Choroid plexus epithelial cell (primary cell): Measurements from ENCODE around the gene C2CD5.

Experiments
- DNase-seq: peaks from one replicate; pipeline ENCODE4 v3.0.0-alpha.2; 2010; ENCODE audit warnings: low read depth
- H3K4me3 ChIP-seq: 2 replicates; pipeline ENCODE4 v1.5.1; 2011; ENCODE audit warnings: low read depth, mild to moderate bottlenecking, control low read depth, low read length, moderate library complexity
- CTCF ChIP-seq: conservative IDR thresholded peaks from 2 replicates; pipeline ENCODE4 v1.5.1; 2011; ENCODE audit warnings: low read depth, mild to moderate bottlenecking, control low read depth, inconsistent platforms, low read length, moderate library complexity

Gene C2CD5

DNA sequence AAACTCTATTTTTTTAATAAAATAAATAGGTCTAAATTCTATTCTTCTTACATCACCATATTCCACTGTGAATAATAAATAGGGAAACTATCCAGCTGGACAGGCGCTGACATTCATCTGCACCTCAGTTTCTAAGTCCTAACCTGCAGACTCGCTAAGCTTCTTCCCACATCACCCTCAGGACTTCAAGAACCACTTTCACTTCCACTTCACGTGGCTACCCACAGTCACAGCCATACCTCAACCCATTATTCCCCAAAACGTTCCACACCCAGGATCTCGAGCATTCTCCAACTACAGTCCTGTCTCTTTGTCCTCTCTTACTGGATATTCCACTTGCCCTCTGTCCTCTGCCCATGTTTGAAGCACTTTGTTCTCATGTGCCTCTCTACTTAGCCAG, 71.1 kb downstream of the C2CD5 start:
- TF ChIP-seq CTCF = no peak
- DNase-seq = no peak
- H3K4me3 ChIP-seq = no peak overlapping the region

DNA sequence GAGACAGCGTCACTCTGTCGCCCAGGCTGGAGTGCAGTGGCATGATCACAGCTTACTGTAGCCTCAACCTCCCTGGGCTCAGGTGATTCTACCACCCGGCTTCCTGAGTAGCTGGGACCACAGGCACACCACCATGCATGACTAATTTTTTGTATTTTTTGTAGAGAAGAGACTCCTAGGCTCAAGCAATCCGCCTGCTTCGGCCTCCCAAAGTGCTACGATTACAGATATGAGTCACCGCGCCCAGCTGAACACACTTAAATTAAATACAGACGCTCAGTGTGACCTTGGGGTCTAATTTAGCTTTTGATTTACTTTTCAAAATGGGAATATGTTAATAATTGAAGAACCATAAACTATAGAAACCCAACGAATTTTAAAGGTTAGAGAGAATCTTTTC, 77.2 kb downstream of the C2CD5 start:
- no peak for TF ChIP-seq CTCF
- DNase-seq = peak; percentile 74
- no peak overlapping the region for H3K4me3 ChIP-seq

DNA sequence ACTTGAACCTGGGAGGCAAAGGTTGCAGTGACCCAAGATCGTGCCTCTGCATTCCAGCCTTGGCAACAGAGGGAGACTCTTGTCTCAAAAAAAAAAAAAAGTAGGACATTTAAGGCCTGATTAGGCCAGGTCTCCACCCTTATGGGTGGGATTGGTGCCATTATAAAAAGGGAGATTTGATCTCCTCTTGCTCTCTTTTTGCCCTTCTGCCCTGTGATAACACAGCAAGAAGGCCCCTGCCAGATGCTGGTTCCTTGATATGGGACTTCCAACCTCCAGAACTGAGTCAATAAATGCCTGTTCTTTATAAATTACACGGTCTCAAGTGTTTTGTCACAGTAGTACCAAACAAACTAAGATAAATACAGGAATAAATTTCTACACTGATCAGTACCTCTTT, 81.0 kb downstream of the C2CD5 start:
- DNase-seq = no peak
- H3K4me3 ChIP-seq = no peak overlapping the region
- no peak for TF ChIP-seq CTCF

DNA sequence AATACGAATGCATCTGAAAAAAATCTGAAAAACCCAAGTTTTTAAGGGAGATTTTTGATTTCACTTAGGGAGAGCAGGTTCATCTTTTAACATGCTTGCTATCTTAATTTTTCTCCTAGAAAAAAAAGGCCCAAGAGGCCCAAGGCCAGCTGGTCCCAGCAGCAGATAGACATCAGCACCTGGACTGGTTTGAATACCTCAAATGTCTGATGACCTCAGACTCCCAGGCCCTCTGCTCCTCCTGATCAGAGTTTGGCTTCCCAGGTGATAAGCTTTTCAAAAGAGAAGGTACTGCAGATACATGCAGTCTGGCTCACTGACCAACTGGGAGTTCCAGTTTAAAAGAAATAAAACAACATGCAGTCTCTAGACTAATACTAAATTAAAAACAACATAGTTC, 82.6 kb downstream of the C2CD5 start:
- DNase-seq = no peak
- no peak overlapping the region for H3K4me3 ChIP-seq
- TF ChIP-seq CTCF = no peak

- TF ChIP-seq CTCF = peak; percentile 69
- no peak overlapping the region for H3K4me3 ChIP-seq
- peak; percentile 78 for DNase-seq
Measured at GRCh38 chr12:22459838-22460490, 84.4 kb downstream of the C2CD5 start.

DNA sequence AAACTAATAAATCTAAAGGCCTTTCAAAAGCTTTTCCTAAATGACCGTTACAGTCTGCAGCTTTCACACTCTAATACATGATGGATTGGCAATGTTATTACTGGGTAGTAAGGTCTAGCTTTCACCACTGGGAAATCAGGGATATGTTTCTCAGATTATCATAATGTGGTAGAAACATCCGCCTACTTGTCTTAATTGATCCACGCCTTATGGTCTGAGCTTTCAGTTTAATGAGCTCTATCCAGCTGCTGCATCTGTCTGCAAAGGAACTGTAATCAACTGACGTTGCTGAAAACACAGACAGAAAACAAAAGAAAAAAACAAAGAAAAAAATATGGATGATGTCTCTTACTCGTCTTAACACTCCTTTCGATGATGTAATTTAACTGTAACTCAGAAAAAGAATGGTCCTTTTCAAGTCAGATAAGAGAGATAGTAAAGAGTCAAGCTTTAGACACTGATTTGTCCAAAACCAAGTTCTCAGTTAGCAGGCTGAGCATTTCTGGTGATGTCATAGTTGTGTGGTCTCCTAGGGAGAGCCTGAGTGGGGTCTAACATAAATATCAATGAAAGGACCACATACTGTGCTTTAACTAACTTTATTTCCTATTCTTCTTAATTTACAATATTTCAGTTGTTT, 85.9 kb downstream of the C2CD5 start:
- no peak overlapping the region for H3K4me3 ChIP-seq
- TF ChIP-seq CTCF = no peak

DNA sequence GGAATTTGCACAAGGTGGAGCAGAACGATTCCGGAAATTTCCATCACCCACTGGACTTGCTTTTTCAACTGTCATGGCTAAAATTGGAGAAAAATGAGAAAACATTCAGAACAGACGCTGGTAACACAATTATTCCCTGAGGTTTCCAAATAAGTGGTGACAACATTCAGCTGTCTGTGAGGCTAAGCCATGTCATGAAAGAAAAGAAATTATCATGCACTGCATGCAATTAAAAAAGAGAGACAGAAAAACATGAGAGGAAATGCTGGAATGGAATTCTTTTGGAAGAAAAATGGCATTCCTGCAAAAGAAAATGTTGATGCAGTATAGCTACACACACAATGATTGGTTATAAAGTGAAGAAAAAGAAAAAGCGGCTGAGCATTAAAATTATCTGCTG, 87.3 kb downstream of the C2CD5 start:
- H3K4me3 ChIP-seq = no peak overlapping the region
- no peak for TF ChIP-seq CTCF
- no peak for DNase-seq

More for the DNA sequence above, 85.9 kb downstream of the C2CD5 start:
- DNase-seq = no peak
